Activated CD4-positive, alpha-beta T cell treated with anti-CD3 and anti-CD28 coated beads for 1 hour (primary cell): ENCODE measurements around the gene MRPL46.
"Not testable (repeated sequence)": the region's sequence is repeated elsewhere in the genome, so short reads cannot be mapped to it uniquely, and the experiment has no call there.

Experiments
- DNase-seq: peaks from one replicate; pipeline ENCODE4 v3.0.0-alpha.2; 2020

The MRPL46 gene

DNA sequence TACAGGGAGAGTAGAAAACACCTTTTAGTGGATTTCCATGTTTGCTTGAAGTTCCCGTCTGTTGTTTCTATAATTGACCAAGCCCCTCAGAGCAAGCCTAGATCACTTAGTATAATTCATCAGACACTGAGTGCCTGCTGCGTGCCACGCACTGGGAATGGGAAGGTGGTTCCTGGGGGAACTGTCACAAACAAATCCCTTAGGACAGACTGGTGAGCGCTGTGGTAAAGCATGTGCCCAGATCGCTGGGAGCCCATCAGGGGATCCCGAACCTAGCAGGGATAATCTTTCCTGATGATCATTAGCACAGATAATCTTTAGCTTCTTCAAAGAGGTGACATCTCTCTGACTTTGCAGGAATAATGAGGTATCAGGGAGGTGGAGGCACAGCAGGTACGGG is 9.9 kb upstream of the MRPL46 start:
- no peak for DNase-seq

DNA sequence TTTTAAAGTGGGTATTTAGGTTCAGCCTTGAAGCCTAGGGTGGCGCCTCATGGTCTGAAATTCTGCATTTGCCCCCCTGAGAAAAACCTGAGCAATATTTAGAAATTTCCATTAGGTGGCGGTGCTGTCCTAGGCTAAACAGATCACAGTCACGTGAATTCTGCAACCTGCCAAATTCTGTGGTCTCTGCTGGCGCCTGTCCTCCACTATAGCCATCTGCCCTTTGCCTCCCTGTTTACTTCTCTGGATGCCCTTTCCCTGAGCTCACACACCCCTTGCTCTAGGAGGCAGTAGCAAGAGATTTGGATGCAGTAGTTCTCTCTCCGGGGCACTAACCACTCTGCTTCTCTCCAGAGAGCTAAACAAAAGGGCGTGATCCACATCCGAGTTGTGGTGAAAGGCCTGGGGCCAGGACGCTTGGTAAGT is 9.5 kb upstream of the MRPL46 start:
- DNase-seq: no peak

DNA sequence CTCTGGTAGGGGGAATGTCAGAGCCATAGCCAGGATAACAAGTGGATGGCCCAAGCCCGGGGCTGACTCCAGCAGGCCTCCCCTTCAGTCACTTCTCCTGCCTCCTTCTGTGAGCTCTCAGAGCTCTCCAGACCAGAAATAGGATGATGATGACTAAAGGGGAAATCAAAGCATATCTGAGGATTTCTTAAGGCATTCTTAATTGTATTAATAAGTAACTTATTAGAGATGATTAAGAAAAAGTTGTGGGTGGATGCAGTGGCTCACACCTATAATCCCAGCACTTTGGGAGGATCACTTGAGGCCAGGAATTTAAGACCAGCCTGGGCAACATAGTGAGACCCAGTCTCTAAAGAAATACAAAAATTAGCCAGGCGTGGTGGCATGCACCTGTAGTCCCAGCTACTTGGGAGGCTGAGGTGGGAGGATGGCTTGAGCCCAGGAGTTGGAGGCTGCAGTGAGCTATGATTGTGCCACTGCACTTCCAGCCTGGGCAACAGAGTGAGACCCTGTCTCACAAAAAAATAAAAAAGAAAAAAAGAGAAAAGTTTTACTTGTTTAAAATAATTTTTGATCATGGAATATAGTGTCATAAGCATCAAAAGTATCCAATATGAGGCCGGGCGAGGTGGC is 6.6 kb upstream of the MRPL46 start:
- not testable (repeated sequence) for DNase-seq

DNA sequence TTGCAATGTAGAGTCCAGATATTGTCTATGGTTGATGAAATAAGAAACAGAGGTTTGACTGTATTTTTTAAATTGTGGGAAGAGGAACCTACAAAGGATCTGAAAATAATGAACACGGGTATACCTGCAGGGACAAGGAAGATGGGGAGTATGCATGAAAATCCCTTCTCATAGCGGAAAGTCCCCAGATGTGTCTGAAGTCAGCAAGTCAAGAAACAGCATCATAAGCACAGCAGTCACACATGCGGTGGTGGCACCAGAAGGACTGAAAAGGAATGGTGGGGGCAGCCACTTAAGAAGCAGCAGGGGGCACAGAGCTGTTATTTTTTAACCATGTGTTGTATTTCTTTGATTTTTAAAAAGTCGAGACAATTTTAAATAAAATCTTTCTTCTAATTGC is 5.0 kb upstream of the MRPL46 start:
- no peak for DNase-seq

DNA sequence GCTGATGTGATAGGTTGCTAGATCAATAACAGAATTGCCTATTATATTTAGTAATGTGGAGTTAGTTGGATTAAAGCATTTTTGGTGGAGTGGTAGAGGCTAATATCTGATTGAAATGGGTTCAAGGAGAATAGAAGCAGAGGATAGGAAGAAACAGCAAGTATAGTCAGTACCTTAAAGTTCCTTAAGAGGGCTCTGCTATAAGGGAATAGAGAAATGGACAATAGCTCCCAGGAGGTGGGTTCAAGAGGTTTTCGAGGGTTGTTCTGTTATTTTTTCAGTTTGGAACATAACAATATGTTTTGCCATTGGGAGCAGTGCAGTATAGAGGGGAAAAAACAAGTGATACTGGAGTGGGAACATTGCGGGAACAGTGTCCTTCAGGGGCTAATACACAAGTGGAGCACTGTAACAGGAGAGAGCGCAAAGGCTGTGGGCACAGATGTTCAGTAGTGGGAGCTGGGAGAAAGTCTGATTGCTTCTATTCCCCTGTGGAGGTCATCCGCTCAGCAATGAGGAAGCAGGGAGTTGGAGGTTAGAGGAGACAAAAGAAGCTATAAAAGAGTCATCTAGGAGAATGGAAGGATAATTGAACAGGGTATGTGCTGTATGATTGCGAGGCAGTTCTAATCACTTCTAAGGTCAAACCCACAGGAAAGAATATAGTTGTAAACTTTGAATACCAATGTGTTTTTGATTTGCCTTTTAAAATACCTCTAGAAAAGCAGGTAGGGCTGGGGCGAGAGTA is 3.6 kb upstream of the MRPL46 start:
- DNase-seq: no peak

DNA sequence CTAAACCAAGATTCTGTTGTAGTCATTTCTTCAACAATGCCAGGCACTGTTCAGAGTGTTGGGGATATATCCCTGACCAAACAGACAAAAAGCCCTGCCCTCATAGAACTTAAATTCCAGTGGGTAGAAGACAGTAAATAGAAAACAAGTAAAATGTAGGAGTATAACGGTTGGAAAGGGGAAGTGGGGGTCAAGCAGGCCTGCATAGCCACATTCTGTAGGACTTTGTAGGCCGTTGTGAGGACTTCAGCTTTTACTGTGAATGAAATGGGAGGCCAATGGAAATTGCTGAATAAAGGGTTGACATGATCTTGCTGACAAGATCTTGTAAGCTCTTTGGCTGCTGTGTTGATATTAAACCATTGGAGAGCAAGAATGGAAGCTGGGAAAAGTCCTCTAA is 2.1 kb upstream of the MRPL46 start:
- DNase-seq: no peak

DNA sequence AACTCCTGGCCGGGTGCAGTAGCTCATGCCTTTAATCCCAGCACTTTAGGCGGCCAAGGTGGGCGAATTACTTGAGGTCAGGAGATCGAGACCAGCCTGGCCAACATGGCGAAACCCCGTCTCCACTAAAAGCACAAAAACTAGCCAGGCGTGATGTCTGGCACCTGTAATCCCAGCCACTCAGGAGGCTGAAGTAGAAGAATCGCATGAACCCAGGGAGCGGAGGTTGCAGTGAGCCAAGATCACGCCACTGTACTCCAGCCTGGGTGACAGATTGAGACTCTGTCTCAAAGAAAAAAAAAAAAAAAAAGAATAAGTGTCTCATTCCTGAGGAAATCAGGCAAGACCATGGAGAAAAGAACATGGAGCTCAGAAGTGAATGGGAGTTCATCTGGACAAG is 1.5 kb upstream of the MRPL46 start:
- not testable (repeated sequence) for DNase-seq

DNA sequence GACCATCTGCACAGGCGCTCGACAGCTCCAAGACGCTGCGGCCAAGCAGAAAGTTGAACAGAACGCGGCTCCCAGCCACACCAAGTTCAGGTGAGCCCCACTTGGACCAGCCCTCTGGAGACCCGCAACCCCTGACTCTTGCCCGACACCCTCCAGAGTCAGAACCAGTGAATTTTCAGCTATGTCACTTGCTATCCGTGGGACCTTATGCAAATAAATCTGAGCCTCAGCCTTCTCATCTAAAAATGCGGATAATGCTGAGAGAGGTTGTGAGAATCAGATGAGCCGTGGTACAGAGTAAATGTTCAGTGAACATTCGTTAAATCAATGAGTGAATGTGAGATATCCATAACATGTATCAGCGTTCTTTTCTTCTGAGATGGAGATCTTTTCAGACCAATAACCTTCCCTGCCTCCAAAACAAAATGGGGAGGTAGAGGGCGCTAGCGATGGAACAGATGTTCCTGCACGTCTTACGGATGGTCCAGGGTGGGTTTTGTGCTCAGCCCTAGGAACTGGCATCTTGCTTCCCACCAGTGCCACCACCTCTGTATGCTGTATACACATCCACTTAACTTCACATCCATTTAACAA is 844 bp upstream of the MRPL46 start:
- no peak for DNase-seq

DNA sequence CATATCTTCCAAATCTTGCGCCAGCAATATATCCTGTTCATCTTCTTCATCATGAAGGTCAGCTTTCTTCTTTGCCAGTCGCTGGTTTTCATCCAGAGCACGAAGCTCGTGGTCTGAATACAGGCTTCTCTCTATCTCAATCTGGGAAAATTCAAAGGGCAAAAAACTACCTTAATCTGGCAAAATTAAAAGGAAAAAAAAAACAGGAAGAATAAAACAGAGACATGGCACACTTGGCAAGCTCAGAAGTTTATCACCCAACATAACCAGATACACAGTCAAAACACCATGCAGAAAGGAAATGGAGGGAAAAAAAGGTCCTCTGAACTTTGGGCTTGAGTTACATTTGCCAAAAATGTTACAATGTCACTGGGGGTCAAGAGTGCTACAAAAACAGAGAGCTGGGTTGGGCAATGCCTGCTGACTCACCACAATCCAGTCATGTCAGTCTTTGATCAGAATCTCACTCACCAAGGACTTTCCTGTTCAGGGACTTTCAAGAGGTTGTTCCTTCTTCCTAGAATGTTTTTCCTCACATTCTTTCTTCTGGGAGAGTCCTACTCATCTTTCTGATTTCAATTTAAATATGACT is 1.5 kb downstream of the MRPL46 start:
- DNase-seq: no peak

DNA sequence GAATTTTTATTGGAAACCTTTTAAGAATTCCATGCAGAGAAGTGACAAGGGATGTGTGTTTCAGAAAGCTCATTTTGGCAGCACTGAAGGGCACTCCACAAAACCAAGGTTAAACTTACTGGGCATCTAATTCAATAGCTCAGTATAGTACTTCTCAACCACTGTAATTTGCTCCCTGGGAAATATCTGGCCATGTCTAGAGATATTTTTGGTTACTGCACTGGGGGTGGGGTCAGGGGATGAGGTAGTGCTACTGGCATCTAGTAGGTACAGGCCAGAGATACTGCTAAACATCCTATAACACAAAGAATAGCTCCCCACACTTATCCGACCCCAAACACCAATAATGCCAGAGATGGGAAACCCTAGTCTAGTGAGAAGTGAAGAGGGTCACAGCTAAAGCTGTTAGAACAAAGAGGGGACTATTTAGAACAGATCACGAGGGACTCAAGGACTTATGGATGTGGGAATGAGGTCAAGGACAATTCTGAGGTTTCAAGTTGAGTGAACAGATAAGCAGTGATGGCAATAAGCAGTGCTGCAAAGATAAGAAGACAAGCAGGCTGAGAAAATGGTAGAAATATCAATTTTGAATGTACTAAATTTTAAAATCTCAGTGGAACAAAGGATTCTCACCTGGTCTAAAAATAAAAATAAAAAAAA is 3.2 kb downstream of the MRPL46 start:
- DNase-seq: no peak

DNA sequence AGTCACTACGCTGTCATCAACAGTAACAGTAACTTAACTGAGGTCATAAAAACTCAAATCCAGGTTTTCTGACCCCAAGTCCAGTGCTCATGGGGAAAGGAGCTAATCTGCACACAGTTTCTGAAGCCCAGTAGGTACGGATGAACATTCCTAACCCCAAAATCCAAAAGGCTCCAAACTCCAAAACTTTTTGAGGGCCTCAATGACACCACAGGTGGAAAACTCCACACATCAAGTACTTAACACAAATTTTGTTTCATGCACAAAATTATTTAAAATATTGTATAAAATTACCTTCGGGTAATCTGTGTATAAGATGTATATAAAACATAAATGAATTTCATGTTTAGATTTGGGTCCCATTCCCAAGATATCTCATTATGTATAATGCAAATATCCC is 10.5 kb downstream of the MRPL46 start:
- DNase-seq: no peak

DNA sequence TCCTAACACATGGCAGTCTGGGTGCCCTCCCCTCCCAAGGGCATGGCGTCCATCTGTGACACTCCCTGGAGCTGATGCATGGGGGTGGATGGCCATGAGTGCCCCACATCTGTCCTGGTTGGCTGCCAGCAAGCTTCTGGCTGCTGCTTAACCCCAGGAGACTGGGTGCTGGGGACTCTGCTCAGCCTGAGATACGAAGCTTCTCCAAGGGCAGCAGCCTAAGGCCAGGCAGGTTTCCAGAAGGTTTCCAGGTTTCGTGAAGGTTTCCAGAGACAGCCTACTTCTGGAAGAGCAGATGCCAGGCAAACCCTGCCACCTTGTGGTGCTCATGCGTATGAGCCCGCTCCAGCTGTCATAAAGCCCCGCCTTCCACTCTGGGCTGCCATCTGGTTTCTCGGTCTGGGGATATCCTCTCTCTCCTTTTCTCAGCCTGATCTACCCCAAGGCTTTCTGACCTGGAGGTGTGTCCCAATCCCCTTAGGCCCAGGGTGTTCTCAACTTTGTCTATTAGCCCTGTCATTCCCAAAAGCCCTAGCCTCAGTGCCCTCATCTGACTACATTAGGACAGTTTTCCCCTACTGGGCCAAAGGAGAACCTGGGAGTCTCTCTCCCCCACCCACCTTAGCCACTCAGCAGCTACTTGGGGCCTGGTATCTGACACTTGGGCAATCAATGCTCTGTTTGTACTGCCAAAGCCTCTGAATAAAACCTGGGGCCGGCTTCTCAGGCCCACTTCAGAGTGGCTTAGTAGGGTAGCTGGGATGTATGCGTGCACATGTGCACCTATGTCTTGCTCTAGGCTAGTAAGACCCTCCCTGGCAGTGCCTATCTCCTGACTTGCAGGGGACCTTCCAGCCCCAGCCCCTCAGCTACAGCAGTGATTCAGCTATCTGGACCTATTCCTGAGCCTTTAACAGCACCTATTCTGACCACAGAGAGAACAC is 12.0 kb downstream of the MRPL46 start:
- no peak for DNase-seq

DNA sequence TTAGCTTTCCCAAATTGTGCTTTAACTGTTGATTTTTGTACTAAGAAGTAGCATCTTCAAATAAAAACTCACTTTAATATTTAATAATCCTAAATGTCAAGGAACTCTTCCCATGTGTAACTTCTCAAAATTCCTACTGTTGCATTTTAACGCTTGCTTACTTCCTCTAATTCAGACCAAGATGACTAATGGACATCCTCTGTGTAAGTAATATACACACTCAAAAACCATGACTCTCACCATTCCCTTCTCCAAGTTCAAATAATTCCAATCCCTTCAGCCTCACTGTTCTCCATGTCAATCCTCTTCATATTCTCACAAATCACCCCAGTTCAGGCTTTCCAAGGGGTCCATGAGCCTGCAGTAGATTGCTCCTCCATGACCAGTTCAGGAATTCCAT is 13.0 kb downstream of the MRPL46 start:
- no peak for DNase-seq

DNA sequence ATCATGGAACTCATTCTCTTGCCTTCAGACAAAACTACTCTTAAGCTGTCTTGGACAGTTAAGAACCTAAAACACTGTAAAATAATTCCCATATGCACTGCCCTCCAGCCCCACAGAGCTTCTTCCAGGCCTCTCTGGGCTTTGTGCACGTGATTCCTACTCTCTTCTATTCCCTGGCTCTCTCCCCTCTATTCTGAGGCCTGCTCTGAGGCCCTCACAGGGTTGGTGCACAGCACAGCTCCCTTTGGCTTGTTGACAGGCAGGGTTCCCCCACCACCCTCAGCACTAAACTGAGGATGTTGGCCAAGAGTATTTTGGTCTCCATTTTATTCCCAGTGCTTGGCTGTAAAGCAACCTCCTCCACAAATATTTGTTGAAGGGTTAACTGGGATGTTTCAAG is 13.5 kb downstream of the MRPL46 start:
- no peak for DNase-seq

DNA sequence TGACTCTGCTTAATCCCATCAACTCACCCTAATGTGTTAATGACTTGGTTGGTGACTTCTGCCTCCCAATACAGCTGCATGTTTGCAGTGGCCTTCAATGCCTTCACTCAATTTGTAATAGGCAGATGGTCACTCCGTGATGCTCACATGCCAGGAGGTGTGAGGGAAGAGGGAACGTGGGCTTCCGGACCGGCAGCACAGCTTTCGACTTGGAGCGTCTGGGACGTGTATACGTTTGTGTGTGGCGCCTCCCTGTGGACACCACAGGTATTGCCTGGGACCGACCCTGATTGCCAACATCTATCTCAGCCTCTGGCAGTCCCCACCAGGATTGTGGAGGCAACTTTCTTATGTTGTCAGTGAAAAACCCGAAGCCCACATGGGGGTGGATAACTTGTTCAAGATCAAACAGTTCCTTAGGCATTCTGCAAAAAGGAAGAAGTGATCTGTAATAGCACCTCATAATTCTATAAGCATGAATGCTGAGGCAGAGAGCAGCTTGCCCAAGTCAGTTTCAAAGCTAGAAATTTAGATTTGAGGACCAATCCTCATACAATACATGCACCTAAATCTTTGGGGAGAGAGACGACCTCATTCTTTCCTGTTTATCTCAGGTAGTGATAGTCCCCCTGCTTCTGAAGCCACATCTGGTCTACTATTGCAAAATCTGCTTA is 16.9 kb downstream of the MRPL46 start:
- peak; percentile 12 for DNase-seq

DNA sequence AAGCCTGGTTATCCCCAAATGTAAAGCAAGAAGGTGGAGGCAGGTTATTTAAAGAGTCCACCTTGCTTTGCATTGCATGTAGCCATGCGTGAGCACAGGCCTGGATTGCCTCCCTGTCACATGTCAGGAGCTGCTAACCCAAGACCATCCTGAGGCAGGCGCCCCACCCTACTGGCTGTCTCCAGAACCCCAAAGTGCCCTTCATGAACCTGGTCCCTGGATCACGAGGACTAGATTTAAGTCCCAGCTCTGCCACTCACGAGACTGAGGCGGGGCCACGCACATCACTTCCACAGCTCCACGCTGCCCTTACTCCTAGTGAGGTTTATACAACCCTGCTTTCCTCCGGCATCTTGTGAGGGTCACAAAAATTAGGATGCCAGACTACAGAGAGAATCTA is 17.6 kb downstream of the MRPL46 start:
- no peak for DNase-seq

DNA sequence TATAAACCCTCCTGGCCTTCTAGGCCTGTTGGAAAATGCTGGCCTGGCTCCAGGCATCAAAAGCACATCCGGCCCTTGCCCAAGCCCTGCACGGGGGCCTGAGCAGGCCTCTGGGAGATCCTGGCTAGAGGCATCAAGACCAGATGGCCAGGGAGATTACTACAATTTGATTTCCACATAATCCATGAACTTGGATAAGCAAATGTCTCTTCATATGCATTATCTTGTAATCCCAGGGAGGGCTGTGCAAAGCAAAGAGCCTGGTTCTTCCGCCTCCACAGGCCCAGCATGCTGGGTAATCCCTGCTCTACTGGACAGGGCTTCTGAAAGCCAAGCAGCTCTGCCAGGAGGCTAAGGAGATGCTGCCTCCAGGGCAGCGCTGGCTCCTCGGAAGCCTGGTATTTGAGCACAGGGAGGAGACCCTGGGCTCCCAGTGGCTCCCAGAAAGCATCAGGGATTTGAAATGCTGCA is 18.2 kb downstream of the MRPL46 start:
- no peak for DNase-seq

DNA sequence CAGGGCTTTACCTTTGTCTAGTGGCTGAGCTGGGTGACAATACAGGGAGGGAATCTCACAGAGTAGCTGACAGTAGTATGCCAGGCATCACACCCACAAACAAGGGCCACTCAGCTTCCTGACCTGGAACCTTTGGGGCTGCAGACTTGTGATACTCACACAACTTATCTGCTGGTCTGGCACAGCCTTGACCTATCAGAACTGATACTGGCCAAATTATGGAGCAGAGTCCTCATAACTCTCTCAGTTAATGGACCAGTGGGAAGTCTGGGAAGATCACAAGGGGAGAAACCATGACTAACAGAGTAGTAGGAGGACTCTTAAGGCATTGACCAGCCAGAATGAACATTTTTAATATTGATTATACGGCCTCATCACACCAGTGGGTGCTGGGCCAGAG is 19.4 kb downstream of the MRPL46 start:
- DNase-seq: no peak

DNA sequence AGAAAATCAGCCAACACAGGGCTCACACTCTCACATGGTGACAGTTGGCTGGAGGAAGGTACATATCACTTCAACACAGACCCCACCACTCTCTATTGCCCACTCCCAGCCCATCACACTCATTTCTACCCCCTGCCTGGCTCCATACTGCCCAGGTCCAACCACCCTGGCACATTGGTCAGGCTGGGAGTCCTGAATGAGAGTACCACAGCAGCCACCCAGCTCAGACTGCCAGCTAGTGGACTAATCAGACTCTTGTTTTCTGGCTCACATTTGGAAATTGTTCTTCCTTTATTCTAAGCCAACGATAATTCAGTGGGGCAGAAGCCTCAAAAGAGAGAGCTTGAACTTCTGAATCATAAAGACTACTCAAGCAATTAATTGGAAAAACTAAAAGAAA is 20.0 kb downstream of the MRPL46 start:
- no peak for DNase-seq

DNA sequence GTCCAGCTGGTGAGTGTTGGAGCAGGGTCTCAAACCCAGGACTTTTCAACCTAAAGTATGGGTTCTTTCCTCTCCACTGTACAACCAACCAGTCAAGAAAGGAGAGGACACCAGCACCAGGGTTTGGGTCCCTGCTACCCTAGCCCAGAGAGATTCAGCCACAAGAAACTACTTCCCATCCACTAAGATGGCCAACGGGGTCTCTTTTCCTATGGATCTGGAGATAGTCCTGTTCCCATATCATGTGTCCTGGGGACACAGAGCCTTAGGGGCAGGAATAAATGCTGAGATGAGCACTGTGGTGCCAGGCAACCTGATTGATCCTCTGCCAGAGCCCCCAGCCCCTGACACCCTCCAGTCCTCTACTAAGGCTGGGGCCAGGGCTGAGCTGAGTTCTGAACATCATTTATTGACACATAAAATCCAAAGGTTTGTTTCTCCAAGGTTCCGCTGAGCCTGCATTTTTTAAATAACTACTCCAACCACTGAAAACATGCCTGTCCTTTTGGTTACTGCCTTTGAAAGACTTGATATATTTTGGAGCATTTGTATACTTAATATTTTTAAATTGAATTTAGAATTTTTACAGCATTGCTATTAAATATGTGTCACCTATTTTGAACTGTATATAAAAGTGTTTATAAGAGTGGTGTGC is 26.0 kb downstream of the MRPL46 start:
- no peak for DNase-seq

DNA sequence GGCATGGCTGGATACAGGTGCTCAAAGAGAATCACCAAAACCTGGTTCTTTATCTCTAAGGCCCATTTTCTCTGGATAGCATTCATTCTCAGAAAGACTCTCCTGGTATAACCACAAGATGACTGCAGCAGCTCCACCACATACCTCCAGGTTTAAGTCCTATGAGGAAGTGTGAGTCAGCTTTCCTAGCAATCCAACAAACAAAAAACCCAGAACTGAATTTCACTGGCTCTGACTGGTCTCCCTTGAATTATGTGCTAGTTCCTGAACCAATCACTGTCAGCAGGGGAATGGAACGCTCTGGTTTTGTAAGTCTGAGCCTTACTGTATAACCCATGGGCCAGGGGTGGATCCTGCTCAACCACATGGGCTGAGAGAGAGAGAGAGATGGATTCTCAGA is 27.2 kb downstream of the MRPL46 start:
- no peak for DNase-seq
